WTC11 (cell line): ENCODE measurements around the gene LUC7L. TPM values are rescaled to one million over a fixed set of nuclear protein-coding genes. Genes with fewer than 3 reads are reported as not detected.

Source experiments
- ATAC-seq: fragments of 200-7000 bp; cut with Tn5 transposase; 2 replicates; pipeline ENCODE4 v1.10.0; 2021; ENCODE audit warnings: mild to moderate bottlenecking, moderate library complexity
- CTCF ChIA-PET: fragments of 300-600 bp; sonication (Branson Sonifier 250); formaldehyde crosslinking; loops from one replicate; lab custom pipeline; 2021; ENCODE audit warnings: antibody characterized with exemption; lab: Charles Lee
- POLR2A ChIA-PET: fragments of 350-600 bp; sonication (Branson Sonifier 250); formaldehyde crosslinking; loops from one replicate; lab custom pipeline; 2021; ENCODE audit warnings: antibody characterized with exemption; lab: Charles Lee
- DNase-seq: peaks from one replicate; pipeline ENCODE4 v3.0.0; 2021; ENCODE audit warnings: low spot score
- H3K27ac Mint-ChIP-seq: 2 replicates; pipeline ENCODE4 v1.8.0; 2021; ENCODE audit warnings: mixed read lengths
- H3K27me3 Mint-ChIP-seq: 2 replicates; pipeline ENCODE4 v1.8.0; 2021; ENCODE audit warnings: low read depth, mild to moderate bottlenecking, moderate library complexity, mixed read lengths
- H3K36me3 Mint-ChIP-seq: 2 replicates; pipeline ENCODE4 v1.8.0; 2021; ENCODE audit warnings: mixed read lengths
- H3K4me1 Mint-ChIP-seq: 2 replicates; pipeline ENCODE4 v1.8.0; 2022; ENCODE audit warnings: mixed read lengths
- H3K4me3 Mint-ChIP-seq: 2 replicates; pipeline ENCODE4 v1.8.0; 2021; ENCODE audit warnings: mild to moderate bottlenecking, moderate library complexity, mixed read lengths
- H3K9me3 Mint-ChIP-seq: 2 replicates; pipeline ENCODE4 v1.8.0; 2021; ENCODE audit warnings: mixed read lengths
- ATF1 ChIP-seq: sonication (generic); formaldehyde crosslinking; IDR thresholded peaks from 2 replicates; pipeline ENCODE4 v1.8.1; 2023; ENCODE audit warnings: mild to moderate bottlenecking, moderate library complexity, missing genetic modification reagents
- CREB1 ChIP-seq: sonication (generic); formaldehyde crosslinking; IDR thresholded peaks from 2 replicates; pipeline ENCODE4 v1.8.0; 2023; ENCODE audit warnings: mild to moderate bottlenecking, missing genetic modification reagents
- EMX1 ChIP-seq: fragments of 250-450 bp; sonication (Bioruptor Pico); IDR thresholded peaks from 2 replicates; pipeline ENCODE4 v1.8.0; 2021; ENCODE audit warnings: mild to moderate bottlenecking
- ETV6 ChIP-seq: sonication (generic); formaldehyde crosslinking; IDR thresholded peaks from 2 replicates; pipeline ENCODE4 v1.8.1; 2022; ENCODE audit warnings: mild to moderate bottlenecking, missing genetic modification reagents
- IRF2 ChIP-seq: sonication (generic); formaldehyde crosslinking; IDR thresholded peaks from 2 replicates; pipeline ENCODE4 v1.8.0; 2022; ENCODE audit warnings: low read depth, missing genetic modification reagents, borderline replicate concordance
- JAZF1 ChIP-seq: fragments of 250-450 bp; sonication (Bioruptor Pico); IDR thresholded peaks from 2 replicates; pipeline ENCODE4 v1.9.0; 2021; ENCODE audit warnings: moderate library complexity, mild to moderate bottlenecking, inconsistent platforms
- NFYB ChIP-seq: sonication (generic); formaldehyde crosslinking; conservative IDR thresholded peaks from 2 replicates; pipeline ENCODE4 v1.8.0; 2022; ENCODE audit warnings: low read depth, missing genetic modification reagents
- TCF7 ChIP-seq: sonication (generic); formaldehyde crosslinking; IDR thresholded peaks from 2 replicates; pipeline ENCODE4 v1.8.0; 2022; ENCODE audit warnings: mild to moderate bottlenecking, low read depth, missing genetic modification reagents, moderate library complexity
- TP53 ChIP-seq: sonication (generic); formaldehyde crosslinking; IDR thresholded peaks from 2 replicates; pipeline ENCODE4 v1.8.1; 2023; ENCODE audit warnings: mild to moderate bottlenecking, missing genetic modification reagents
- ZNF138 ChIP-seq: sonication (generic); formaldehyde crosslinking; conservative IDR thresholded peaks from 2 replicates; pipeline ENCODE4 v1.8.1; 2022; ENCODE audit warnings: mild to moderate bottlenecking, moderate library complexity, missing genetic modification reagents
- ZNF219 ChIP-seq: sonication (generic); formaldehyde crosslinking; IDR thresholded peaks from 2 replicates; pipeline ENCODE4 v1.8.0; 2023; ENCODE audit warnings: missing genetic modification reagents, mild to moderate bottlenecking, borderline replicate concordance
- ZNF263 ChIP-seq: sonication (generic); formaldehyde crosslinking; IDR thresholded peaks from 2 replicates; pipeline ENCODE4 v1.8.1; 2022; ENCODE audit warnings: low read depth, mild to moderate bottlenecking, moderate library complexity, missing genetic modification reagents
- ZNF396 ChIP-seq: fragments of 250-450 bp; sonication (Bioruptor Pico); IDR thresholded peaks from 2 replicates; pipeline ENCODE4 v1.8.0; 2021; ENCODE audit warnings: mild to moderate bottlenecking, moderate library complexity, borderline replicate concordance
- total RNA-seq: library from RNA; stranded (reverse); gene quantifications from 3 replicates; pipeline ENCODE4 v1.2.3, GENCODE V29; 2021
- TF ChIP-seq, protein P1 (sequence below): sonication (generic); formaldehyde crosslinking; conservative IDR thresholded peaks from 2 replicates; pipeline ENCODE4 v1.8.1; 2023; ENCODE audit warnings: mild to moderate bottlenecking, low read depth, missing genetic modification reagents, moderate library complexity
- TF ChIP-seq, protein P2 (sequence below): sonication (generic); formaldehyde crosslinking; IDR thresholded peaks from 2 replicates; pipeline ENCODE4 v1.8.1; 2022; ENCODE audit warnings: low read depth, mild to moderate bottlenecking, moderate library complexity, missing genetic modification reagents, borderline replicate concordance
- TF ChIP-seq, protein P3 (sequence below): sonication (generic); formaldehyde crosslinking; IDR thresholded peaks from 2 replicates; pipeline ENCODE4 v1.8.0; 2022; ENCODE audit warnings: mild to moderate bottlenecking, missing genetic modification reagents
- TF ChIP-seq, protein P4 (sequence below): sonication (generic); formaldehyde crosslinking; IDR thresholded peaks from 2 replicates; pipeline ENCODE4 v1.8.1; 2023; ENCODE audit warnings: mild to moderate bottlenecking, missing genetic modification reagents, moderate library complexity
- TF ChIP-seq, protein P5 (sequence below): sonication (generic); formaldehyde crosslinking; IDR thresholded peaks from 2 replicates; pipeline ENCODE4 v1.8.1; 2023; ENCODE audit warnings: mild to moderate bottlenecking, missing genetic modification reagents
- TF ChIP-seq, protein P6 (sequence below): sonication (generic); formaldehyde crosslinking; IDR thresholded peaks from 2 replicates; pipeline ENCODE4 v1.8.1; 2023; ENCODE audit warnings: mild to moderate bottlenecking, missing genetic modification reagents
- TF ChIP-seq, protein P7 (sequence below): sonication (generic); formaldehyde crosslinking; IDR thresholded peaks from 2 replicates; pipeline ENCODE4 v1.8.1; 2022; ENCODE audit warnings: mild to moderate bottlenecking, missing genetic modification reagents, moderate library complexity, borderline replicate concordance
- TF ChIP-seq, protein P8 (sequence below): fragments of 250-450 bp; sonication (Bioruptor Pico); IDR thresholded peaks from 2 replicates; pipeline ENCODE4 v1.9.0; 2021; ENCODE audit warnings: mild to moderate bottlenecking

LUC7L gene
- total RNA-seq, 1 experiment from 2014 or later: 111 TPM

DNA sequence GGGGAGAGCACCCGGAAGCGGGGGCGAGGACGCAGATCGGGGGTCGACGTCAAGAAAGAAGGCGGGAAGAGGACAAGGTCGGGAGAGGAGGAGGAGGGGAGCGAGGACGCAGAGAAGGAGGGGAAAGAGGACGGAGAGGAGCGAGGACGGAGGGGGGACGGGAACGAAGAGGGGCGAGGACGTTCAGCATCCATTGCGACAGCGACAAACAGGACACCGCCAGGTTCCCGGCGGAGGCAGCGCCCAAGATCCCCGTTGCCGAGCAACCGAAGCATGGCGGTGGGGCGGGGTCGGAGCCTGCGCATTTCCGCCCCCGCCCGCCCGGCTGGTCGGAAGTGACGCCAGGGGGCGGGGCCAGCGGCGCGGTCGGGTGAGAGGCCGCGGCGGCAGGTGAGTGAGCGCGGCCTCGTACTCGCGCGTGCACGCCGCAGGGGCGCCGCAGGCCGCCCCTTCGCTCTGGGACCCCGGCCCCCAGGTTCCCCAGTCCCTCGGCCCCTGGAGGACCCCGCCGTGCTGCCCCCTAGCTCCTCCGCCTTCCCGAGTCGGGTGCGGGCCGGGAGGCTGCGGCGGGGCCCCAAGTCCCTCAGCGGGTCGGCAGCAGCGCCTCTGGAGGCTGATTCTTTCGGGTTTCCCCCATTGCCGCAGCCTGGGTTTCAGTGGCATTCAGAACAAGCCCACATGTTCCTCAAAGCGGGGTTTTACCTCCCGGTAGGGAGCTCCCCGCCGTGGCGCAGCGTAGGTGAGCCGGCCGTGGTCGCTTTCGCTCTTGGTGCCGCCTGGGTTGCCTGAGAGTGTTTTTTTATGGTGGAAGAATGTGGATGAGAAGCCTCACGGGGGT, 5.4 kb upstream of the LUC7L start, which contains the start of gene FAM234A:
Gene FAM234A (plus strand): TSS at position 354 of the 838 bp plus-strand sequence. CDS start 19,593 bp downstream, outside the sequence.
- H3K36me3 Mint-ChIP-seq: peaks cover 6% of the 10 kb centered on the region
- peak within 1 kb of the TSS; percentile 99 for H3K27ac Mint-ChIP-seq
- H3K27me3 Mint-ChIP-seq: 0 out of 2 replicates have a peak, but pooled peaks cover 3% of the 10 kb centered on the region
- DNase-seq (peak; percentile 95), ATAC-seq (peak; percentile 73)
- H3K9me3 Mint-ChIP-seq: no peaks in the 10 kb centered on the region
- H3K4me1 Mint-ChIP-seq: peaks cover 5% of the 10 kb centered on the region; the same call in 1 of the 2 replicates
- CTCF ChIA-PET: interaction anchor here (0.5 to 2.1 kb wide), 15 partner anchors 10 to 257 kb away, joined by 3 to 11 read pairs (median 3); no protein-coding TSS in a partner anchor
- POLR2A ChIA-PET: interaction anchor here (0.6 to 1.6 kb wide), 7 partner anchors 28 to 332 kb away, joined by 3 to 6 read pairs (median 4); partner anchors contain the start of genes NHLRC4, POLR3K and SNRNP25
- H3K4me3 Mint-ChIP-seq: peak within 1 kb of the TSS; percentile 99
- TF ChIP-seq, protein P1, sequence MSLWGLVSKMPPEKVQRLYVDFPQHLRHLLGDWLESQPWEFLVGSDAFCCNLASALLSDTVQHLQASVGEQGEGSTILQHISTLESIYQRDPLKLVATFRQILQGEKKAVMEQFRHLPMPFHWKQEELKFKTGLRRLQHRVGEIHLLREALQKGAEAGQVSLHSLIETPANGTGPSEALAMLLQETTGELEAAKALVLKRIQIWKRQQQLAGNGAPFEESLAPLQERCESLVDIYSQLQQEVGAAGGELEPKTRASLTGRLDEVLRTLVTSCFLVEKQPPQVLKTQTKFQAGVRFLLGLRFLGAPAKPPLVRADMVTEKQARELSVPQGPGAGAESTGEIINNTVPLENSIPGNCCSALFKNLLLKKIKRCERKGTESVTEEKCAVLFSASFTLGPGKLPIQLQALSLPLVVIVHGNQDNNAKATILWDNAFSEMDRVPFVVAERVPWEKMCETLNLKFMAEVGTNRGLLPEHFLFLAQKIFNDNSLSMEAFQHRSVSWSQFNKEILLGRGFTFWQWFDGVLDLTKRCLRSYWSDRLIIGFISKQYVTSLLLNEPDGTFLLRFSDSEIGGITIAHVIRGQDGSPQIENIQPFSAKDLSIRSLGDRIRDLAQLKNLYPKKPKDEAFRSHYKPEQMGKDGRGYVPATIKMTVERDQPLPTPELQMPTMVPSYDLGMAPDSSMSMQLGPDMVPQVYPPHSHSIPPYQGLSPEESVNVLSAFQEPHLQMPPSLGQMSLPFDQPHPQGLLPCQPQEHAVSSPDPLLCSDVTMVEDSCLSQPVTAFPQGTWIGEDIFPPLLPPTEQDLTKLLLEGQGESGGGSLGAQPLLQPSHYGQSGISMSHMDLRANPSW: no peak
- TF ChIP-seq, protein P2, sequence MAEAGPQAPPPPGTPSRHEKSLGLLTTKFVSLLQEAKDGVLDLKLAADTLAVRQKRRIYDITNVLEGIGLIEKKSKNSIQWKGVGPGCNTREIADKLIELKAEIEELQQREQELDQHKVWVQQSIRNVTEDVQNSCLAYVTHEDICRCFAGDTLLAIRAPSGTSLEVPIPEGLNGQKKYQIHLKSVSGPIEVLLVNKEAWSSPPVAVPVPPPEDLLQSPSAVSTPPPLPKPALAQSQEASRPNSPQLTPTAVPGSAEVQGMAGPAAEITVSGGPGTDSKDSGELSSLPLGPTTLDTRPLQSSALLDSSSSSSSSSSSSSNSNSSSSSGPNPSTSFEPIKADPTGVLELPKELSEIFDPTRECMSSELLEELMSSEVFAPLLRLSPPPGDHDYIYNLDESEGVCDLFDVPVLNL: no peak; the same call in 1 of the 2 replicates
- TF ChIP-seq, protein P3, sequence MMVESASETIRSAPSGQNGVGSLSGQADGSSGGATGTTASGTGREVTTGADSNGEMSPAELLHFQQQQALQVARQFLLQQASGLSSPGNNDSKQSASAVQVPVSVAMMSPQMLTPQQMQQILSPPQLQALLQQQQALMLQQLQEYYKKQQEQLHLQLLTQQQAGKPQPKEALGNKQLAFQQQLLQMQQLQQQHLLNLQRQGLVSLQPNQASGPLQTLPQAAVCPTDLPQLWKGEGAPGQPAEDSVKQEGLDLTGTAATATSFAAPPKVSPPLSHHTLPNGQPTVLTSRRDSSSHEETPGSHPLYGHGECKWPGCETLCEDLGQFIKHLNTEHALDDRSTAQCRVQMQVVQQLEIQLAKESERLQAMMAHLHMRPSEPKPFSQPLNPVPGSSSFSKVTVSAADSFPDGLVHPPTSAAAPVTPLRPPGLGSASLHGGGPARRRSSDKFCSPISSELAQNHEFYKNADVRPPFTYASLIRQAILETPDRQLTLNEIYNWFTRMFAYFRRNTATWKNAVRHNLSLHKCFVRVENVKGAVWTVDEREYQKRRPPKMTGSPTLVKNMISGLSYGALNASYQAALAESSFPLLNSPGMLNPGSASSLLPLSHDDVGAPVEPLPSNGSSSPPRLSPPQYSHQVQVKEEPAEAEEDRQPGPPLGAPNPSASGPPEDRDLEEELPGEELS: 0 out of 2 replicates have a peak, but pooled peaks have one; percentile 35
- no peak for TF ChIP-seq ZNF138
- TF ChIP-seq, protein P4, sequence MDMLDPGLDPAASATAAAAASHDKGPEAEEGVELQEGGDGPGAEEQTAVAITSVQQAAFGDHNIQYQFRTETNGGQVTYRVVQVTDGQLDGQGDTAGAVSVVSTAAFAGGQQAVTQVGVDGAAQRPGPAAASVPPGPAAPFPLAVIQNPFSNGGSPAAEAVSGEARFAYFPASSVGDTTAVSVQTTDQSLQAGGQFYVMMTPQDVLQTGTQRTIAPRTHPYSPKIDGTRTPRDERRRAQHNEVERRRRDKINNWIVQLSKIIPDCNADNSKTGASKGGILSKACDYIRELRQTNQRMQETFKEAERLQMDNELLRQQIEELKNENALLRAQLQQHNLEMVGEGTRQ (CRISPR knock-in tag): no peak
- TF ChIP-seq, protein P5, sequence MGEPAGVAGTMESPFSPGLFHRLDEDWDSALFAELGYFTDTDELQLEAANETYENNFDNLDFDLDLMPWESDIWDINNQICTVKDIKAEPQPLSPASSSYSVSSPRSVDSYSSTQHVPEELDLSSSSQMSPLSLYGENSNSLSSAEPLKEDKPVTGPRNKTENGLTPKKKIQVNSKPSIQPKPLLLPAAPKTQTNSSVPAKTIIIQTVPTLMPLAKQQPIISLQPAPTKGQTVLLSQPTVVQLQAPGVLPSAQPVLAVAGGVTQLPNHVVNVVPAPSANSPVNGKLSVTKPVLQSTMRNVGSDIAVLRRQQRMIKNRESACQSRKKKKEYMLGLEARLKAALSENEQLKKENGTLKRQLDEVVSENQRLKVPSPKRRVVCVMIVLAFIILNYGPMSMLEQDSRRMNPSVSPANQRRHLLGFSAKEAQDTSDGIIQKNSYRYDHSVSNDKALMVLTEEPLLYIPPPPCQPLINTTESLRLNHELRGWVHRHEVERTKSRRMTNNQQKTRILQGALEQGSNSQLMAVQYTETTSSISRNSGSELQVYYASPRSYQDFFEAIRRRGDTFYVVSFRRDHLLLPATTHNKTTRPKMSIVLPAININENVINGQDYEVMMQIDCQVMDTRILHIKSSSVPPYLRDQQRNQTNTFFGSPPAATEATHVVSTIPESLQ: no peak
- peak; percentile 89 for TF ChIP-seq ZNF263 (CRISPR knock-in tag)
- TF ChIP-seq EMX1 (CRISPR knock-in tag): no peak
- no peak for TF ChIP-seq IRF2 (CRISPR knock-in tag)
- TF ChIP-seq, protein P6, sequence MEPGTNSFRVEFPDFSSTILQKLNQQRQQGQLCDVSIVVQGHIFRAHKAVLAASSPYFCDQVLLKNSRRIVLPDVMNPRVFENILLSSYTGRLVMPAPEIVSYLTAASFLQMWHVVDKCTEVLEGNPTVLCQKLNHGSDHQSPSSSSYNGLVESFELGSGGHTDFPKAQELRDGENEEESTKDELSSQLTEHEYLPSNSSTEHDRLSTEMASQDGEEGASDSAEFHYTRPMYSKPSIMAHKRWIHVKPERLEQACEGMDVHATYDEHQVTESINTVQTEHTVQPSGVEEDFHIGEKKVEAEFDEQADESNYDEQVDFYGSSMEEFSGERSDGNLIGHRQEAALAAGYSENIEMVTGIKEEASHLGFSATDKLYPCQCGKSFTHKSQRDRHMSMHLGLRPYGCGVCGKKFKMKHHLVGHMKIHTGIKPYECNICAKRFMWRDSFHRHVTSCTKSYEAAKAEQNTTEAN (CRISPR knock-in tag): 0 out of 2 replicates have a peak, but pooled peaks have one; percentile 35
- TF ChIP-seq ATF1: no peak
- TF ChIP-seq, protein P7, sequence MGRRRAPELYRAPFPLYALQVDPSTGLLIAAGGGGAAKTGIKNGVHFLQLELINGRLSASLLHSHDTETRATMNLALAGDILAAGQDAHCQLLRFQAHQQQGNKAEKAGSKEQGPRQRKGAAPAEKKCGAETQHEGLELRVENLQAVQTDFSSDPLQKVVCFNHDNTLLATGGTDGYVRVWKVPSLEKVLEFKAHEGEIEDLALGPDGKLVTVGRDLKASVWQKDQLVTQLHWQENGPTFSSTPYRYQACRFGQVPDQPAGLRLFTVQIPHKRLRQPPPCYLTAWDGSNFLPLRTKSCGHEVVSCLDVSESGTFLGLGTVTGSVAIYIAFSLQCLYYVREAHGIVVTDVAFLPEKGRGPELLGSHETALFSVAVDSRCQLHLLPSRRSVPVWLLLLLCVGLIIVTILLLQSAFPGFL (CRISPR knock-in tag): no peak
- TF ChIP-seq ETV6 (CRISPR knock-in tag): no peak; the same call in 1 of the 2 replicates
- TF ChIP-seq NFYB (CRISPR knock-in tag): no peak
- no peak for TF ChIP-seq ZNF219
- no peak for TF ChIP-seq JAZF1 (CRISPR knock-in tag)
- TF ChIP-seq TP53: peak; percentile 16; the same call in 1 of the 2 replicates
- no peak for TF ChIP-seq ZNF396
- TF ChIP-seq, protein P8, sequence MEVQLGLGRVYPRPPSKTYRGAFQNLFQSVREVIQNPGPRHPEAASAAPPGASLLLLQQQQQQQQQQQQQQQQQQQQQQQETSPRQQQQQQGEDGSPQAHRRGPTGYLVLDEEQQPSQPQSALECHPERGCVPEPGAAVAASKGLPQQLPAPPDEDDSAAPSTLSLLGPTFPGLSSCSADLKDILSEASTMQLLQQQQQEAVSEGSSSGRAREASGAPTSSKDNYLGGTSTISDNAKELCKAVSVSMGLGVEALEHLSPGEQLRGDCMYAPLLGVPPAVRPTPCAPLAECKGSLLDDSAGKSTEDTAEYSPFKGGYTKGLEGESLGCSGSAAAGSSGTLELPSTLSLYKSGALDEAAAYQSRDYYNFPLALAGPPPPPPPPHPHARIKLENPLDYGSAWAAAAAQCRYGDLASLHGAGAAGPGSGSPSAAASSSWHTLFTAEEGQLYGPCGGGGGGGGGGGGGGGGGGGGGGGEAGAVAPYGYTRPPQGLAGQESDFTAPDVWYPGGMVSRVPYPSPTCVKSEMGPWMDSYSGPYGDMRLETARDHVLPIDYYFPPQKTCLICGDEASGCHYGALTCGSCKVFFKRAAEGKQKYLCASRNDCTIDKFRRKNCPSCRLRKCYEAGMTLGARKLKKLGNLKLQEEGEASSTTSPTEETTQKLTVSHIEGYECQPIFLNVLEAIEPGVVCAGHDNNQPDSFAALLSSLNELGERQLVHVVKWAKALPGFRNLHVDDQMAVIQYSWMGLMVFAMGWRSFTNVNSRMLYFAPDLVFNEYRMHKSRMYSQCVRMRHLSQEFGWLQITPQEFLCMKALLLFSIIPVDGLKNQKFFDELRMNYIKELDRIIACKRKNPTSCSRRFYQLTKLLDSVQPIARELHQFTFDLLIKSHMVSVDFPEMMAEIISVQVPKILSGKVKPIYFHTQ (CRISPR knock-in tag): no peak
- TF ChIP-seq CREB1 (CRISPR knock-in tag): no peak
- TF ChIP-seq TCF7 (CRISPR knock-in tag): no peak
